ENCODE measurements around the gene ARHGEF12. TPM values are rescaled to one million over a fixed set of nuclear protein-coding genes. Genes with fewer than 3 reads are reported as not detected.

ARHGEF12 gene
- total and polyA plus RNA-seq, 8 donors, result 13.8 to 74.7 (median 38.4) TPM

GRCh38 chr11:120529214-120529613 lies 193.0 kb downstream of the ARHGEF12 start:
- ATAC-seq (no peak), DNase-seq (peak in 1 of 6 donors; percentile 10)

GRCh38 chr11:120529911-120530310 lies 193.7 kb downstream of the ARHGEF12 start:
- TF ChIP-seq CTCF (IDR thresholded peaks at IDR 0.05), result no peak
- H3K27me3 ChIP-seq, result no peaks in the 10 kb centered on the region
- no peaks in the 10 kb centered on the region for H3K36me3 ChIP-seq
- no peak overlapping the region for H3K4me3 ChIP-seq
- 54 to 61% methylated on average over 6 of the region's 6 CpGs for WGBS, 2 donors
- no peak overlapping the region for H3K27ac ChIP-seq
- no peaks in the 10 kb centered on the region for H3K9me3 ChIP-seq
- DNase-seq, result no peak
- intact Hi-C loops (cut with DNase I), result no loop called here
- FAIRE-seq, result no peak
- H3K4me1 ChIP-seq, result no peaks in the 10 kb centered on the region
- no peak for ATAC-seq

More at GRCh38 chr11:120529214-120529613, 193.0 kb downstream of the ARHGEF12 start:
- H3K27ac ChIP-seq, result no peak overlapping the region
- H3K9me3 ChIP-seq, result no peaks in the 10 kb centered on the region
- intact Hi-C loops (cut with DNase I), result no loop called here
- FAIRE-seq, result no peak
- H3K36me3 ChIP-seq, result no peaks in the 10 kb centered on the region
- no peaks in the 10 kb centered on the region for H3K4me1 ChIP-seq
- 72 to 75% methylated on average over 7 of the region's 7 CpGs for WGBS, 2 donors
- TF ChIP-seq CTCF (IDR thresholded peaks at IDR 0.05), result no peak
- H3K4me3 ChIP-seq, result no peak overlapping the region
- H3K27me3 ChIP-seq, result no peaks in the 10 kb centered on the region

- no peak for FAIRE-seq
- Histone ChIP-seq H3K9me3 (no peaks in the 10 kb centered on the region), H3K27me3 (no peaks in the 10 kb centered on the region), H3K36me3 (no peaks in the 10 kb centered on the region), H3K4me3 (no peak overlapping the region), H3K27ac (no peak overlapping the region), H3K4me1 (no peaks in the 10 kb centered on the region)
- DNase-seq, result no peak
- no peak for TF ChIP-seq CTCF (IDR thresholded peaks at IDR 0.05)
- no peak for ATAC-seq
- intact Hi-C loops (cut with DNase I), result no loop called here
- 43 to 55% methylated on average over 16 of the region's 16 CpGs for WGBS, 2 donors
Measured at GRCh38 chr11:120532082-120532831, 196.0 kb downstream of the ARHGEF12 start.

- Histone ChIP-seq H3K4me3 (no peak overlapping the region), H3K27ac (no peak overlapping the region), H3K36me3 (no peaks in the 10 kb centered on the region), H3K4me1 (no peaks in the 10 kb centered on the region), H3K9me3 (no peaks in the 10 kb centered on the region), H3K27me3 (no peaks in the 10 kb centered on the region)
- ATAC-seq (no peak), DNase-seq (no peak), FAIRE-seq (no peak)
- TF ChIP-seq CTCF (IDR thresholded peaks at IDR 0.05), result no peak
- WGBS, 2 donors, result 42 to 48% methylated on average over 5 of the region's 5 CpGs
- intact Hi-C loops (cut with DNase I), result no loop called here
Measured at GRCh38 chr11:120532832-120533196, 196.6 kb downstream of the ARHGEF12 start.

GRCh38 chr11:120536091-120536796 lies 200.0 kb downstream of the ARHGEF12 start:
- Histone ChIP-seq H3K36me3 (no peaks in the 10 kb centered on the region), H3K27ac (no peak overlapping the region), H3K9me3 (no peaks in the 10 kb centered on the region), H3K4me3 (no peak overlapping the region), H3K4me1 (no peaks in the 10 kb centered on the region), H3K27me3 (no peaks in the 10 kb centered on the region)
- DNase-seq, result no peak
- no peak for TF ChIP-seq CTCF (IDR thresholded peaks at IDR 0.05)
- no peak for ATAC-seq
- WGBS, 2 donors, result 84 to 89% methylated on average over 13 of the region's 13 CpGs
- intact Hi-C loops (cut with DNase I), result no loop called here
- no peak for FAIRE-seq

Measured in pancreas (tissue), 10 donors.